Activated CD4-positive, alpha-beta T cell treated with anti-CD3 and anti-CD28 coated beads, Interleukin-2, amount 10 ng/mL, durations not matched to agents 24 days and 14 days (primary cell): Measurements from ENCODE around the gene BRSK2. TPM values are rescaled to one million over a fixed set of nuclear protein-coding genes. Genes with fewer than 3 reads are reported as not detected.

Experiments
- DNase-seq: peaks from one replicate; pipeline ENCODE4 v3.0.0; 2022
- H3K27ac Mint-ChIP-seq: one replicate; pipeline ENCODE4 v1.8.0; 2022; ENCODE audit warnings: mild to moderate bottlenecking, mixed read lengths
- H3K27me3 Mint-ChIP-seq: one replicate; pipeline ENCODE4 v1.8.0; 2022; ENCODE audit warnings: mixed read lengths
- H3K36me3 Mint-ChIP-seq: one replicate; pipeline ENCODE4 v1.8.0; 2022; ENCODE audit warnings: low read depth, mild to moderate bottlenecking, mixed read lengths
- H3K4me1 Mint-ChIP-seq: one replicate; pipeline ENCODE4 v1.8.0; 2021; ENCODE audit warnings: mixed read lengths
- H3K4me3 Mint-ChIP-seq: one replicate; pipeline ENCODE4 v1.8.0; 2022; ENCODE audit warnings: mild to moderate bottlenecking, moderate library complexity, mixed read lengths
- H3K9me3 Mint-ChIP-seq: one replicate; pipeline ENCODE4 v1.8.0; 2021; ENCODE audit warnings: mixed read lengths
- intact Hi-C: fragments of 100-400 bp; cut with micrococcal nuclease; formaldehyde crosslinking; loops from one replicate; pipeline ENCODE4 v1.15.1; 2023
- total RNA-seq: library from RNA; stranded (reverse); gene quantifications from 2 replicates; pipeline ENCODE4 v1.2.3, GENCODE V29; 2022

Gene BRSK2
- total RNA-seq, 1 donor from 2014 or later, result 0.84 TPM

DNA sequence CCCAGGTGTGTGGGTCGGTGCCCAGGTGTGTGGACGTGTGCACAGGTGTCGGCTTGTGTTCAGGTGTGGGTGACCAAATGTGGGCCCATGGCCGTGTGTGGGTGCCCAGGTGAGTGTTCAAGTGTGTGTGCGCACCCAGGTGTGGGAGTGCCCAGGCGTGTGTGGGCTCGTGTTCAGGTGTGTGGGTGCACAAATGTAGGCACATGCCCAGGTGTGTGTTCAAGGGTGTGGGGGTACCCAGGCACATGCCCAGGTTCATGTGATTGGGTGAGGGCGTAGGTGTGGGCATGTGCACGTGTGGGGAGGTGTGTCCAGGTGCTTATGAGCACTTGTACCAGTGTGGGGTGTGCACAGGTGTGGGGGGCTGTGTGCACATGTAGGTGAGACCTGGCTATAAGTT, 54.0 kb downstream of the BRSK2 start:
- H3K4me3 Mint-ChIP-seq, result no peak overlapping the region
- no peaks in the 10 kb centered on the region for H3K4me1 Mint-ChIP-seq
- H3K9me3 Mint-ChIP-seq, result no peaks in the 10 kb centered on the region
- no peak for DNase-seq
- no peak overlapping the region for H3K27ac Mint-ChIP-seq
- no peaks in the 10 kb centered on the region for H3K36me3 Mint-ChIP-seq
- no peaks in the 10 kb centered on the region for H3K27me3 Mint-ChIP-seq
- intact Hi-C loops, result no loop called here

DNA sequence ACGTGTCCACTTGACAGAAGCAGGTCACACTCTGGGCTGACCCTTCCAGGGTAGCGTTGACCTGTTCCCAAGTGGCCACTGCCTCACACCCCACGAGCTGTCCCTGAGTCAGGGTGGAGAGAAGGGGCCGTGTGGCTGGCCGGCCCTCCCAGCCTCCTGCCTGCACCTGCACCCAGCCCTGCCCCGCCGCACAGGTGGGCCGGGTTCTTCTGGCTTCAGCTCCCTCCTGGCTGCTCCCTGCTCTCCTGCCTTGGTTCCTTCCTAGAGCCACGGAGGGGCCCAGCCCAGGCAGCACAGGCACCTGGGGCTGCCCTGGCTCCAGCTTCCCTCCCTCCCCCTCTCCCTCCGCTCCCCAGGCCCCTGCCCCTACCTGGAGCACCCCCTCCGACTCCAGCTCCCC, 54.6 kb downstream of the BRSK2 start:
- Mint-ChIP-seq H3K36me3 (no peaks in the 10 kb centered on the region), H3K4me1 (no peaks in the 10 kb centered on the region), H3K9me3 (no peaks in the 10 kb centered on the region), H3K27me3 (no peaks in the 10 kb centered on the region), H3K27ac (no peak overlapping the region), H3K4me3 (no peak overlapping the region)
- intact Hi-C loops, result no loop called here
- DNase-seq, result no peak

DNA sequence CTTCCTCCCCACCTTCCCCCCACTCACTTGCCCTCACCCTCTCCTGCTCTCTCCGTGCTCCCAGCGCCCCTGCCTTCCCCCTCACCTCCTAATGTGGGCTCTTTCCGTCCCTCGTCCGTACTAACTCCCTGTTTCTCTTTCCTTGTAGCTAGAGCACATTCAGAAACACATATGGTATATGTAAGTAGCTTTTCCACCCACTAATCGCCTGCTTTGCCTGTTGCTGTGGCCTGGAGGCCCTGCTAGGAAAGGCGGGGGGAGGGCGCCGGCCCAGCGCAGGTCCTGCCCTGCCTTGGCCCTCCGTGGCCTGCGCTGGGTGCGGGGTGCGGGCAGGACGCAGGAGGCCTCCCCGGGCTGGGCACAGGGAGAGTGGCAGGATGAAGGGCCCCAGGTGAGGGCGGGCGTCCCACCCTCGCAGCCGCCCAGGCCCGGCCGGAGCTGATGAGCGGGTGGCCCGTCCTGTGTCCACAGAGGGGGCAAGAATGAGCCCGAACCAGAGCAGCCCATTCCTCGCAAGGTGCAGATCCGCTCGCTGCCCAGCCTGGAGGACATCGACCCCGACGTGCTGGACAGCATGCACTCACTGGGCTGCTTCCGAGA, 55.2 kb downstream of the BRSK2 start:
- Mint-ChIP-seq H3K36me3 (no peaks in the 10 kb centered on the region), H3K9me3 (no peaks in the 10 kb centered on the region), H3K27me3 (no peaks in the 10 kb centered on the region), H3K4me3 (no peak overlapping the region), H3K27ac (no peak overlapping the region), H3K4me1 (no peaks in the 10 kb centered on the region)
- no peak for DNase-seq
- intact Hi-C loops, result no loop called here

DNA sequence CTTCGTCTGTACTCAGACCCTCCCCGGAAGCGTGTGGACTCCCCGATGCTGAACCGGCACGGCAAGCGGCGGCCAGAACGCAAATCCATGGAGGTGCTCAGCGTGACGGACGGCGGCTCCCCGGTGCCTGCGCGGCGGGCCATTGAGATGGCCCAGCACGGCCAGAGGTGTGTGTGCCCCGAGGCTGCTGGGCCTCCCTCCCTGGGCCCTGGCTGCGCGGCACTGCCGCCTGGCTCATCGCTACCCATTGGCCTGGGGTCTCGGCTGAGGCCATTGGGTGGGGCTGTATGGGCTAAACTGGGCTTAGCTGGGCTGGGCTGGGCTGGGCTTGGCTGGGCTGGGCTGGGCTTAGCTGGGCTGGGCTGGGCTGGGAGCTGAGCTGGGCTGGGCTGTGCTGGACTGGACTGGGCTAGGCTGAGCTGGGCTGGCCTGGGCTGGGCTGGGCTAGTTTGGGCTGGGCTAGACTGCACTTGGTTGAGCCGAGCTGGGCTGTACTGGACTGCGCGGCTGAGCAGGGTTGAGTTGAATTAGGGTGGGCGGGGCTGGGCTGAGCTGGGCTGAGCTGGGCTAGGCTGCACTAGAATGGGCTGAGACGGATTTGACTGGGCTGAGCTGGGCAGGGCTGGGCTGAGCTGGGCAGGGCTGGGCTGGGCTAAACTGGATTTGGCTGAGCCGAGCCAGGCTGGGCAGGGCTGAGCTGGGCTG, 56.2 kb downstream of the BRSK2 start:
- H3K27me3 Mint-ChIP-seq, result no peaks in the 10 kb centered on the region
- intact Hi-C loops, result no loop called here
- no peak overlapping the region for H3K4me3 Mint-ChIP-seq
- H3K9me3 Mint-ChIP-seq, result no peaks in the 10 kb centered on the region
- no peak overlapping the region for H3K27ac Mint-ChIP-seq
- no peak for DNase-seq
- no peaks in the 10 kb centered on the region for H3K4me1 Mint-ChIP-seq
- H3K36me3 Mint-ChIP-seq, result no peaks in the 10 kb centered on the region

DNA sequence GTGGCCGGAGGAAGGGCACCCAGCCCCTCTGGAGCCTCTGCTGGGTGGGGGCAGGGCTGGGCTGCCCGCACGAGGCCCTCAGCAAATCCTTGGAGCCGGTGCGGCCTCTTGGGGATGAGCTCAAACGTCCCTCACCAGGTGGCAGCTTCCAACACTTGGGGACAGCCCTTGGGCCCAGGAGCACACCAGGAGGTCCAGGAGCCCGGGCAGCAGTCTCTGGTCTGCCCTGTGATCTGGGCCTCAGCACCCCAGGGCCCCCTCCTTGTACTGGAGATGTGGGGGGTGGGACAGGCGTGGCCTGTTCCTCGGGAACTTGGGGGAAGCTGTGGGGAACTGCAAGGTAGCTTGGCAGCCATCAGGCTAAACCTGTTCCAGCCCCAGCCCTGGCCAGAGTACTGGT, 56.9 kb downstream of the BRSK2 start:
- Mint-ChIP-seq H3K4me1 (no peaks in the 10 kb centered on the region), H3K4me3 (no peak overlapping the region), H3K9me3 (no peaks in the 10 kb centered on the region), H3K27ac (no peak overlapping the region), H3K27me3 (no peaks in the 10 kb centered on the region), H3K36me3 (no peaks in the 10 kb centered on the region)
- intact Hi-C loops, result no loop called here
- no peak for DNase-seq

DNA sequence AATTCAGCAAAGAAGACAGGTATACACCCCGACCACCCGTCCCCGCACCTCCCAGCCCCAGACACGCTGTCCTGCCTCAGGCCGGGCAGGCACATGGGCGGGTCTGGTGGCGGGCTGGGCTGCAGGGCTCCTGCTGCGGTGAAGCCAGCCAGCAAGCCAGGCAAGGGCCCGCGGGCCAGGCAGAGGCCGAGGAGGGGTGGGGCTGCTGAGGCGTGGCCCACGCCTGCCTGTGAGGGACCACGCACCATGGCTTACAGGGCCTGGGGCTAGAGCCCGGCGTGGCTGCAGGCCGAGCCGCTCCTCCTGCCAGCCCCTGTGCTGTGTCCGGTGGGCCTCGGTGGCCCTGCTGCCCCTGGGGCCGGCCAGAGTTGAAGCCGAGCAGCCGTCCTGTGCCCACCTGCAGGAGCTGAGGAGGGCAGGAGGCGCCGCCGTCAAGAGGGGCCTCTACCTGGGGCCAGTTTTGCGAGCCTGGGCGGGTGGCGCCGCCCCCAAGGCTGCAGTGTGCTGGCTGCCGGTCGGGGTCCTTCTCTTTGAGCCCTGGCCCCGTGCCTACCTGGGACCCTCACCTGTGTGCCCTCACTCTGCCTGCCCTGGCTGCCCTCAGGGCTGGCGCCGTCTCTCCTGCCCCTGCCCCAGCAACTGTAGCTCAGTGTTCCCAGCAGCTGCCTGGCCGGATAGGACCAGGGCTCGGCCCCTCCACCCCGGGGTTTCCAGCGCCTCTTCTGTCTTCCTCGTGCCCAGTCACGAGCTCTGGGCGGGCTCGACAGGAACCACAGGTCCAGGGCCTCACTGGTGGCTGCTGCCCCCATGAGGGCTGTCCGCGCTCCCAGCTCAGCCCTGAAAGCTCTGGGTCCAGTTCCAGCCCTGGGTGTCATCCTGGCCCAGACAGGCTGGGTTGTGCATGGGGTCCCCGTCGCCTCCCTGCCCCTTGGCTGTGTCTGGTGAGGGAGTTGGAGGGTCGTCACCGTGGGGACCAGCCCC, 58.4 kb downstream of the BRSK2 start:
- Mint-ChIP-seq H3K4me1 (no peaks in the 10 kb centered on the region), H3K9me3 (no peaks in the 10 kb centered on the region), H3K27ac (no peak overlapping the region), H3K36me3 (no peaks in the 10 kb centered on the region), H3K27me3 (no peaks in the 10 kb centered on the region), H3K4me3 (no peak overlapping the region)
- intact Hi-C loops, result no loop called here
- DNase-seq, result no peak

DNA sequence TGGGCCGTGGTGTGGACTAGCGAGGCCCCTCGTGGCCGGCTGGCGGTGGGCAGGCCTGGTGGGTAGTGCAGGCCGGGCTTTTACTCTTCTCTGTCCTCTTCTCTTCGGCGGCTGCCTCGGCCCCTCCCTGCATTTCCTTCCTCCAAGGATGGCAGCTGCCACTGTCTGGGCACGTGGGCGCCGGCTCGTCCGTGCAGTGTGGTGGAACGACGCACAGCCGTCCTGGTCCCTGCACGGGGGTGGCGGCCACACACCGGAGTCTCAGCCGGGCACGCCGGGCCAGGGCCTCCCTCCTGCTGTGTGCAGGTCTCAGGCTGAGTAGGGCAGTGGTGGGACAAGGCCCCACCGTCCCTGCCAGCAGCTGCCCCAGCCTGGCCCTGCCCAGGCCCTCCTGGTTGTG, 59.1 kb downstream of the BRSK2 start:
- intact Hi-C loops, result no loop called here
- no peak for DNase-seq
- Mint-ChIP-seq H3K36me3 (no peaks in the 10 kb centered on the region), H3K27ac (no peak overlapping the region), H3K27me3 (no peaks in the 10 kb centered on the region), H3K9me3 (no peaks in the 10 kb centered on the region), H3K4me1 (no peaks in the 10 kb centered on the region), H3K4me3 (no peak overlapping the region)

DNA sequence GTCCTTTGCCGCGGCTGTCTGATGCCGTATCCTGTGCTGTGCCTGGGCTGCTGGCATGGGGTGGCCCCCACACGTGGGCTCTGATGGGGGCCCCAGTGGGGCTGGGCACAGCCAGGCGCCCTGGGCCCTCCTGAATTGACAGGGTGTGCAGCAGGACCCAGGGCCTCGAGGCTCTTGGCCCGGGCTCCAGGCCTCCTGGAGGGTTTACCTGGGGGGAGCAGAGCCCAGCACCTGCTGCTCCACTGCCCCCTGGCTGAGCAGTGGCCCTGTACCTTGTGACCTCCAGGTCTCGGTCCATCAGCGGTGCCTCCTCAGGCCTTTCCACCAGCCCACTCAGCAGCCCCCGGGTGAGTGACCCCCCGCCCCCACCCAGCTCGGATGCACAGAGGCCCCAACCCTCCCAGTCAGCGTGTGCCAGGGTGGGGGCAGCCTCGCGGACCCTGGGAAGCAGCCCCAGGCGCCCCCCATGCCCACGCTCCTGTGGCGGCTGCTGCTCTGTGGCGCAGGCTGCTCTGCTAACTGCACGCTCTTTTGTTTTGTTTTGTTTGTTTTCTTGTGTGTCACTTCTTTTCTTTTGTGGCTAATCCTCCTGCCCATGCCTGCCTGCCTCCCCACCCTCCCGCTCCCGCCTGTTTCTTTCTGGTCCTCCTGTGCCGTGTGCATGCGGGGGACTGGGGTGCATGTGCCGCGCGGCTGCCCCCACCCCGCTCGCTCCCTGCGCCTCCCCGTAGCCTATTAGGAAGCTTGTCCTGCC, 59.9 kb downstream of the BRSK2 start:
- H3K27me3 Mint-ChIP-seq, result no peaks in the 10 kb centered on the region
- no peak overlapping the region for H3K27ac Mint-ChIP-seq
- no peaks in the 10 kb centered on the region for H3K4me1 Mint-ChIP-seq
- no peaks in the 10 kb centered on the region for H3K9me3 Mint-ChIP-seq
- intact Hi-C loops, result no loop called here
- H3K36me3 Mint-ChIP-seq, result no peaks in the 10 kb centered on the region
- H3K4me3 Mint-ChIP-seq, result no peak overlapping the region
- no peak for DNase-seq

DNA sequence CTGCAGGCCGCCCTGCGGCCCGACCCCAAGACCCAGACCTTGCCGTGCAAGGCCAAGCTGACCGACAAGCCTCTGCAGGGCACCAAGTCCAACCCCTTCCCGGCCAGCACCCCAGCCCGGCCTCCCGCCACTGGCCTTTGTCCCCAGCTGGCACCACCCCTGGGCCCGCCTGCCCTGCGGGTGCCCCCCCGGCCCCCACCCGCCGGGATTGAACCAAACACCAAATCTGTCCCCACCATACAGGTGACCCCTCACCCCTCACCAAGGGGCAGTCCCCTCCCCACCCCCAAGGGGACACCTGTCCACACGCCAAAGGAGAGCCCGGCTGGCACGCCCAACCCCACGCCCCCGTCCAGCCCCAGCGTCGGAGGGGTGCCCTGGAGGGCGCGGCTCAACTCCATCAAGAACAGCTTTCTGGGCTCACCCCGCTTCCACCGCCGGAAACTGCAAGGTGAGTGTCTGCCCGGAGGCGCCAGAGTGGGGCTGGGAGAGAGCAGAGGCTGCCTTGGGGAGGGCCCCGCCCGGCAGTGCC, 60.7 kb downstream of the BRSK2 start:
- no peak for DNase-seq
- Mint-ChIP-seq H3K4me3 (no peak overlapping the region), H3K9me3 (no peaks in the 10 kb centered on the region), H3K27ac (no peak overlapping the region), H3K36me3 (no peaks in the 10 kb centered on the region), H3K4me1 (no peaks in the 10 kb centered on the region), H3K27me3 (no peaks in the 10 kb centered on the region)
- intact Hi-C loops, result no loop called here

DNA sequence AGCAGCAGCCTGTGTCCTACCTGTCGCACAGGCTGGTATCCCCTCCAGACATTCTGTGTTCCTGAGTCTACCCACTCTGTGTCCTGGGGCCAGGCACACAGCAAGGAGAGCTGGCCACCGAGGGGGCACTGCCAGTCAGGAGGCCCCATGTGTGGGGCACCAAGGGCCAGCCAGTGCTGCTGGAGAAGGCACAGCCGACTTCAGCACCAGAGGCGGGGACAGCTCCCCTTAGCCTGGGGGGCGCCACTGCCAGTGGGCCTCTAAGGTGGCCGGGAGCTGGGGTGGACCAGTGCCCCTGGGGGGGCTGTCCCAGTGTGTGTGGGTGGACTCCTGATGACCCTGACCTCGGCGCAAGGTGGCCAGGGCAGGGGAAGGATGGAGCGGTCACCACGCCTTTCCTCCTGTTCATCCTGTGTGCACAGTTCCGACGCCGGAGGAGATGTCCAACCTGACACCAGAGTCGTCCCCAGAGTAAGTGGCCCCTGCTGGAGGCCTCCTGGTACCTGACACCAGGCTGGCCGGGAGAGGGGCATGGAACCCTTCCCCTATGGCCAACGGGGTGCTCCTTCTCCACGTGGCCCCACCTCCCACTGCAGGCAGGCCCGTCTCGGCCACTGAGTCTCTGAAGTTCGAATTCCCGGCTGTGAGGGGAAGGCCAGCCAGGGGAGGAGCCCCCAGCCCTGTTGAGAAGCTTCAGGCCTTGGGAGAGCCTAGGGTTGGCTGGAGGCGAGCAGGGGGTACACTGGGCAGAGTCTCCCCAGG, 61.4 kb downstream of the BRSK2 start:
- H3K27me3 Mint-ChIP-seq, result no peaks in the 10 kb centered on the region
- intact Hi-C loops, result no loop called here

DNA sequence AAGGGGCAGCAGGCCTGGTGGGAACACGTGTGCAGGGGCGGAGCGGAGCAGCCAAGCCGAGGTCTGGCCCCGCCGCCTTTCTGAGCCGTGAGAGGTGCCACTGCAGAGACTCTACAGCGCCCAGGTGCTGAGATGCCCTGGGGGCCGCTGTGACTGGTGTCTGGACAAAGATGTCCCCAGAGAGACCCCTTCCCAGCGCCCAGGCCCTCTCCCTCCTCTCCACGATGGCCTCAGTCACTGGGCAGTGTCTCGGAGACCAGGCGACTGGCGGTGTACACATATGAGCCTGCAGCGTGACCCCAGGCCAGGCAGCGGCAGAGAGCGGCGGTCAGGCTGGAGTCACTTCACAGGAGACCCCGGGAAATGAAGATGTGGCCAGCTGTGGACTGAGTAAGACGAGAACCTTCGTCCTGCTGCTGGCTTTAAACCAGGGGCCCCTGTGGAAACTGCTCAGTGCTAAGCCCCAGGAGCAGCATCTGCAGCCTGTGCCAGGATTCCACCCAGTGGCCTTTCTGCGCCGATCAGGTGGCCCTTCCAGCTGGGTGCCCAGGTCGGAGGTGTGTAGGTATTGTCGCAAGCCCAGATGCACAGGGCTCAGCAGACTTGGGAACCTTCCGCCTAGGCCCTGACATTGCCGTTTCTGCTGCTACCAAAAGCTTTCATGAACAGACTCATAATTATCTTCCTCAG, 62.2 kb downstream of the BRSK2 start:
- H3K4me1 Mint-ChIP-seq, result no peaks in the 10 kb centered on the region
- H3K36me3 Mint-ChIP-seq, result no peaks in the 10 kb centered on the region
- H3K27ac Mint-ChIP-seq, result no peak overlapping the region
- H3K4me3 Mint-ChIP-seq, result no peak overlapping the region
- intact Hi-C loops, result no loop called here
- no peaks in the 10 kb centered on the region for H3K27me3 Mint-ChIP-seq
- no peak for DNase-seq
- H3K9me3 Mint-ChIP-seq, result no peaks in the 10 kb centered on the region

More for the DNA sequence above, 61.4 kb downstream of the BRSK2 start:
- no peaks in the 10 kb centered on the region for H3K36me3 Mint-ChIP-seq
- no peaks in the 10 kb centered on the region for H3K9me3 Mint-ChIP-seq
- no peak for DNase-seq
- no peak overlapping the region for H3K4me3 Mint-ChIP-seq
- no peaks in the 10 kb centered on the region for H3K4me1 Mint-ChIP-seq
- H3K27ac Mint-ChIP-seq, result no peak overlapping the region

DNA sequence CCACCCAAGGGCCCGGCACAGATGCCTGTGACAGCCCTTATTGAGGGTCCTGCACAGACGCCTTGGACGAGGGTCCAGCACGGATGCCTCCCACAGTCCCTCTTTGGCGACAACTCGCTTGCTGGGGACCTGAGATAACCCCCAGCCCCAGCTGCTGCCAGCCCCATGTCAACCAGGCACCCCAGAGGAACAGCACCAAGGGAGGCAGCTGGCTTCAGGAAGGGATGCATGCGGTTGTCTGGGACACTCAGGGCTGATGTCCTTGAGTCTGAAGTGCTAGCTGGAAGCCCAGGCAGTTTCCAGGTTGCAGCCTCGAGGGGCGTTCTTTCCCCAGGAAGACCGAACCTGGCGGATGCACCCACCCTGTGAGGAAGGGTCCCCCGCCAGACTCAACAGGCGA, 63.0 kb downstream of the BRSK2 start:
- H3K36me3 Mint-ChIP-seq, result no peaks in the 10 kb centered on the region
- intact Hi-C loops, result no loop called here

More for the DNA sequence above, 63.0 kb downstream of the BRSK2 start:
- Mint-ChIP-seq H3K4me3 (no peak overlapping the region), H3K27ac (no peak overlapping the region), H3K4me1 (no peaks in the 10 kb centered on the region), H3K27me3 (no peaks in the 10 kb centered on the region), H3K9me3 (no peaks in the 10 kb centered on the region)
- DNase-seq, result no peak
